Measurements from ENCODE around the gene GABRD. TPM values are rescaled to one million over a fixed set of nuclear protein-coding genes. Genes with fewer than 3 reads are reported as not detected.
A peak's percentile ranks its signal among the peaks of the same experiment; 100 is the strongest.

GABRD gene
- polyA plus RNA-seq, 1 donor = 1.1 TPM

GRCh38 chr1:2053784-2054376 lies 34.7 kb downstream of the GABRD start:
- no peak for DNase-seq

DNA sequence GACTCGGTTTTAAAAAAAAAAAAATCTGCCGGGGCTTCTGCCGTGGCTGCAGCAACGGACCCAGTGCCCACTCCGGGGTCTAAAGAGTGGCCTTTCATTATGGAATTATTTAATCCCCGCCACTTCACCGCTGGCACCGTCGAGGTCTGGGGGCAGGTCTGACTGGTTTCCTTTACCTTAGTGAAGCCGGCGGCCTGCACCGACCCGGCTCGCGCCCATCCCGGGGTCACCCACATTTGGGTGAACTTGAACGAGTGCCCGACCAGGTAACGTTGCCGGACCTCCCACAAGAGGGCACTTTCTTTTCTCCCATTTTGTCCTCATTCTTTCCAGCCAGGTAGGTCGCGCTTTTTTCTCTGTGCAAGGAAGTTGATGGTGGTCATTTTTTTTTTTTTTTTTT lies 35.4 kb downstream of the GABRD start:
- no peak for DNase-seq

- DNase-seq = no peak
Observed at GRCh38 chr1:2055911-2056575, 36.9 kb downstream of the GABRD start.

DNA sequence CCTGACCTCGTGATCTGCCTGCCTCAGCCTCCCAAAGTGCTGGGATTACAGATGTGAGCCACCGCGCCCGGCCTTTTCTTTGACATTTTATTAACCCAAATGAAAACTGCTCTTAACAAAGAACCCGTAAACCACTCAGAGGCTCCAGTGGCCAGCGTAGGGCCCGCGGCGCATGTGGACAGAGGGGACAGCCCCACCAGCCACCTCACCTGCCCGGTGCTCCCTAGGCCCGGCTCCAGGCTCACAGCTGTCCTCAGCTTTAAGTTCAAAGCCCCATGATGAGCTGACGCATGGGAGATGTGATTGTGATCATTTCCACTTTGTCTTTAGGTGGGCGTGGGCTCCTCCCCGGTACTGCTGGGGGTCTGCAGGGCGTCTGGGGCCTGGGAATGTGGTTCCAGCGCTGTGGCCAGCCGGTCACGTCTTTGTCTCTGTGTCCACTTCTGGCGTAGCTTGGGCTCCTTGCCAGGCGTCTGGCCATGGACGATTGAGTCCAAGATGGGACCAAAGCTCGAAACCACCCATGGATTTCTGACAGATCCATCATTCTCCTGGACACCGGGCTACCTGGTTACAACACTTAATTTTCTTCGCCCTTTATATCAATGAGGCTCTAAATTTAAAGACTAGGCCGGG lies 37.9 kb downstream of the GABRD start:
- no peak for DNase-seq

GRCh38 chr1:2059290-2059953 lies 40.3 kb downstream of the GABRD start:
- DNase-seq = no peak

GRCh38 chr1:2060072-2060471 lies 40.9 kb downstream of the GABRD start:
- DNase-seq = no peak

- no peak for DNase-seq
Observed at GRCh38 chr1:2060535-2060934, 41.4 kb downstream of the GABRD start.

- no peak for DNase-seq
Observed at GRCh38 chr1:2061065-2061778, 42.1 kb downstream of the GABRD start.

DNA sequence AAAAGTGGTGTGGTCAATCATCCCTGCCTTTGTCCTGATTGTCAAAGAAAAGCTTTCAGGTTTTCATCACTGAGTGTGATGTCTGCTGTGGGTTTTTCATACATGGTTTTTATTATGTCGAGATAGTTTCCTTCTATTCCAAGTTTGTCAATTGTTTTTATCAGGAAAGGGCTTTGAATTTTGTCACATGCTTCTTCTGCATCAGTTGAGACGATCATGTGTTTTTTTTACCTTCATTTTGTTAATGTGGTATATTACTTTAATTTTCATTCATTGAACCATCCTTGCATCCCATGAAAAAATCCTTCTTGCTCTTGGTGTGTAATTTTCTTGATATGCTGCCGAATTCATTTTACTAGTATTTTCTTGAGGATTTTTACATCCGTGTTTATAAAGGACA lies 46.6 kb downstream of the GABRD start:
- DNase-seq = no peak

DNA sequence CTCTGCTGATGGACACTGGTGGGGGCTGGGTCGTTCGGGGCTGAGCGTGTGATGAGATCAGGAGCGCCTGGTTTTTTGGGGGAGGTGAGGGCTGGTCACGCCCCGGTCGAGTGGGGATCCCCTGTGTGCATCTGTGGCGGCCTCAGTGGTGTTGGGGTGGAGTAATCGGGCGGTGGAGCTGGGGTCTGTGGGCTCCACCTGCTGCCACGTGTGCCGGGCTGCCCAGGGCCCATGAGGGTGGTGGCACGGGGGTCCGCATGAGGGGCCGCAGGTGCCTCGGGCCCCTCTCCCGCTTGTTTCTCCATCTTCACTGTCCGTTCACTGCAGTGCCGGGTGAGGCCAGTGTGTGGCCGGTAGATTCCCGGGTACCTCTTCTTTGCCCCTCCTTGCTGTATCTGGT lies 48.2 kb downstream of the GABRD start:
- no peak for DNase-seq

DNA sequence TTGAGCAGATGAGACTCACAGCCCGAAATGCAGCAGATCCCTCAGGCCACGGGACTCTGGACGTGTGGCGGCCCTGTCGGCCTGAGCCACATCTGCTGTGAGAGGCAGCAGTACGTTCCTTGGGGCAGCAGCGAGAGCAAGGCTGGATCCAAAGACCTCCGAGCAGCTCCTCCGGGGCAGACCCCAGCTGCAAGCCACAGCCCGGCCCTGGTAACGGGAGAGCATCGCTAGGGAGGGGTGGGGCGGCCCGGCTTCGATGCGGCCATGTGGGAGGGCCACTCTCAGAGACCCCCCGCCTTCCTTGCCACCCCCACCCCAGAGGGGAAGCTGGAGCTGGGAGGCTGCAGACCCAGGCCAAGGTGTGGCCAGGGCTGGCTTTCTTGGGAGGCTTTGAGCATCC lies 48.8 kb downstream of the GABRD start:
- no peak for DNase-seq

DNA sequence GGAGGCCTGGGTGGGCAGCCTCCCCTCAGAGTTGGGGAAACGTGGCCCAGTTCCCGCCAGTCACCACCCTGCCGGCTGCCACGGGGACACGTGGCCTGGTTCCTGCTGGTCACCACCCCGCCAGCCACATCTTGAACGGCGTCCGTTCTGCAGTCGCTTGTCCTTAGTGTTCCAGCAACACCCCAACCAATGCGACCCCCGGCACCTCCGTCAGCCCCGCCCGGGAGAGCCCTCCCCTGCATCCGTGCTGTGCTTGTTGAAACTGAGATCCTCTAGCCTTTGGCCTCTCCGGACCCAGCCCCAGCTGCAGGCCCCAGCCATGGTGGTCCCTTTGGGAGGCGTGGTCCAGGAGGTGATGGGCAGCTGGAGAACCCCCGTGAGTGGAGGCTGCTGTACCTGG lies 49.8 kb downstream of the GABRD start:
- no peak for DNase-seq

GRCh38 chr1:2070016-2070415 lies 50.9 kb downstream of the GABRD start:
- no peak for DNase-seq

GRCh38 chr1:2070800-2071530 lies 51.8 kb downstream of the GABRD start:
- DNase-seq = no peak

DNA sequence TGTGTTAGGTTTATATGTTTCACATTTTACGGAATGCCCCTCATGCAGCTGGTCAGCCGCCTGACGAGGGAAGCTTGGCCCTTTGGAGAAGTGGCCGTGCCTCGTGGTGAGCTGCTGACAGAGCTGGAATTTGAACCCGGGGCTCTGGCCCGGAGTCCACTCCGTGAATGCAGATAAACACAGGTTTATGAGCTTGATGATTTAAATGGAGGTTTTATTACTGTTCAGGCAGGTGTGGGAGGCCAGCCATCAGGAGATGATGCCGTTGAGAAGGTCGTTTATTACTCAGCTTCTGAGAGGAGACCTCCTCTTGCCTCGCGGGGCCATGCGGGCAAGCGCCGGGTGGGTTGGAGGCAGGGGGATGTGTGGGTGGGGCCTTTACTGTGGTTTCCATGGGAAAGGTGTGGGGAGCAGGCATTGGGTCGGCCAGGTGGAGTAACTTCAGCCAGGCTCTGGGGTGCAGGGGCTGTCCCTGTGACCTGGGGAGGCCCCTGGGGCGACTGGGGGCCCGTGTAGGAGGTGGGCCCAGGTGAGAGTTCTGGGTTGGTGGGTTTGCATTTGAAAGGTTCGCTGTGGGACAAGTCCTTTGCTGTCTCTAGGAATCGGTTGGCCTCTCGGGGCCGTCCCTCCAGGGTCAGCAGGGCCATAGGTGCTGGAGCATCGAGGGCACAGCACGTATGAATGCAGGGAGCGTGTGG lies 53.1 kb downstream of the GABRD start:
- DNase-seq = no peak

- no peak for DNase-seq
Observed at GRCh38 chr1:2072891-2073290, 53.7 kb downstream of the GABRD start.

GRCh38 chr1:2073382-2074230 lies 54.5 kb downstream of the GABRD start:
- DNase-seq = peak; percentile 72

- DNase-seq = no peak
Observed at GRCh38 chr1:2074396-2074795, 55.3 kb downstream of the GABRD start.

DNA sequence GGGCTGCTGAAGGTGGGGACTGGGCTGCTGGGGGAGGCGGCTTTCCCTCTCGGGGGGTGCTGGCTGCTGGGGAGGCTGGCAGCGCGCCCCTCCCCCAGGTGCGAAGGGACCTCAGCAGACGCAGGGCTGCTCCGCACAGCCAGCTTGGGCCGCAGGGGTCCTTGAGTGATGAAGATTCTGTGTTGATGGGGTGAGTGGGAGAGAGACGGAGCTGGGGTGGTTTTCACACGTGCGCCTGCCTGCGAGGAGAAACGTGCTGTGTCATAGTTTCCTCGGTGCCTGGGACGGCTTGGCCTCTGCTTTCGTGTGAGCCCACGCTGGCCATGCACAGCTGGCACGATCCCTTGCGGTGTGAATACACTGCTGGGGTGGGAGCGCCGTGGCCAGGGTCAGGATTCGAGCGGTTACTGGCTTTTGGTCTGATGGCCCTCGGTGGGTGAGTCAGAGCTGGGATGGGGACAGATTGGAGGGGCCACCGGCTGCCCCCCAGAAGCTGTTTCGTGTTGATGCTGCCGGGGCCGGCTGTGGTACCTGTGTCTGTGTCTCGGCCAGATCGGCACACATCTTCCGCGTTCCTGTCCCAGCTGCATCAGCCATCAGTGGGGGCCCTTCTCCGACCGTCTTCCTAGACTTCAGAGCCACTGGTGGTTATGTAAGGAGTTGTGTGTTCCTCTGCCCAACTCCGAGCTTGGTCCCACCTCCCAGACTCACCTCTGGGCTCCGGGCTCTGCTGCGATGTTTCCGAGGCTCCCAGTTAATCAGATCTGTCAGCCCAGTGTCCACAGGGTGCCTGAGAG lies 56.0 kb downstream of the GABRD start:
- no peak for DNase-seq

DNA sequence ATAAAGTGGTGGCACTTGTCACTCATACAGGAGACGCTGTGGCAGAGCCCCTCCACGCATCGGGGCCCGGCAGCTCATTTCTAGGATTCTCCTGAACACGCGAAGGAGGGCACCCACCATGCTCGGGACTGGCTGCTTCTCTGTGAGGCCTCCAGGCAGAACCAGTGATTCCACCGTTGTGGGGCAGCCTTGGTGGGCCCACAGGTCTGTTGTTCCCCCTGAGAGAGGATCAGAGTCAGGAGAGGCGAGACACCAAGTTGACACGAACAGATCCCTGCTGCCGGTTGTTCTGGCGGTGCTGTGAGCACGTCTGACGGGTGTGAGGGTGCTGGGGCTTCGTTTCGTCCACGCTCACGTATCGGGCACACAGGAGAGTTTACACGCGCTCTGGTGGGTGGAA lies 57.7 kb downstream of the GABRD start:
- DNase-seq = no peak
